ENCODE measurements around the gene KCNH3.

GRCh38 chr12:49562831-49563230, 24.0 kb downstream of the KCNH3 start:
- no peak for TF ChIP-seq SIN3A (IDR thresholded peaks at IDR 0.05; ENCODE audit: borderline replicate concordance, insufficient read depth, low read length)
- TF ChIP-seq FOXP2 (optimal IDR thresholded peaks at IDR 0.05; ENCODE audit: borderline replicate concordance, extremely low read depth, extremely low read length, insufficient read depth), result no peak
- TF ChIP-seq TAF1 (IDR thresholded peaks at IDR 0.05; ENCODE audit: borderline replicate concordance, insufficient read depth, low read length), result no peak
- no peak for TF ChIP-seq POLR2AphosphoS5 (IDR thresholded peaks at IDR 0.05; ENCODE audit: low read depth, low read length)

All from PFSK-1 (cell line).